GM12874 (cell line): Measurements from ENCODE around the gene SENP2.

Experiments
- CTCF ChIP-seq: IDR thresholded peaks from 2 replicates; pipeline ENCODE4 v1.5.1; 2011; ENCODE audit warnings: low read depth, mild to moderate bottlenecking, control low read depth, low read length, moderate library complexity; ENCODE audit not compliant: insufficient read depth

Gene SENP2

GRCh38 chr3:185649414-185649813 is 63.3 kb downstream of the SENP2 start:
- no peak for TF ChIP-seq CTCF

GRCh38 chr3:185651971-185652370 is 65.9 kb downstream of the SENP2 start:
- TF ChIP-seq CTCF, result no peak

- no peak for TF ChIP-seq CTCF
Measured at GRCh38 chr3:185653949-185654757, 68.1 kb downstream of the SENP2 start.

- no peak for TF ChIP-seq CTCF
Measured at GRCh38 chr3:185654758-185655145, 68.7 kb downstream of the SENP2 start.

GRCh38 chr3:185655426-185656320 is 69.6 kb downstream of the SENP2 start:
- TF ChIP-seq CTCF, result no peak

GRCh38 chr3:185656321-185656840 is 70.3 kb downstream of the SENP2 start:
- TF ChIP-seq CTCF, result no peak

- no peak for TF ChIP-seq CTCF
Measured at GRCh38 chr3:185657211-185657610, 71.1 kb downstream of the SENP2 start.
